AG10803 (cell line): Measurements from ENCODE around the gene FAM169A.

Source experiments
- DNase-seq: peaks from one replicate; pipeline ENCODE4 v3.0.0; 2010; ENCODE audit warnings: low read depth
- H3K4me3 ChIP-seq: 2 replicates; pipeline ENCODE4 v1.5.1; 2011; ENCODE audit warnings: mild to moderate bottlenecking, low read length, control low read depth
- CTCF ChIP-seq: conservative IDR thresholded peaks from 2 replicates; pipeline ENCODE4 v1.5.1; 2011; ENCODE audit warnings: mild to moderate bottlenecking, low read length, control low read depth, inconsistent platforms

FAM169A gene

GRCh38 chr5:74848553-74849025 is 17.6 kb downstream of the FAM169A start:
- TF ChIP-seq CTCF: no peak
- no peak overlapping the region for H3K4me3 ChIP-seq
- no peak for DNase-seq

GRCh38 chr5:74839229-74839628 is 27.0 kb downstream of the FAM169A start:
- no peak for TF ChIP-seq CTCF
- H3K4me3 ChIP-seq: no peak overlapping the region
- DNase-seq: no peak

GRCh38 chr5:74838262-74838661 is 27.9 kb downstream of the FAM169A start:
- H3K4me3 ChIP-seq: no peak overlapping the region
- no peak for TF ChIP-seq CTCF
- DNase-seq: no peak

GRCh38 chr5:74837115-74837514 is 29.1 kb downstream of the FAM169A start:
- no peak for DNase-seq
- no peak overlapping the region for H3K4me3 ChIP-seq
- no peak for TF ChIP-seq CTCF

- DNase-seq: no peak
- H3K4me3 ChIP-seq: no peak overlapping the region
- TF ChIP-seq CTCF: no peak
These were observed 32.5 kb downstream of the FAM169A start for GRCh38 chr5:74833537-74834266.

- H3K4me3 ChIP-seq: no peak overlapping the region
- no peak for TF ChIP-seq CTCF
- no peak for DNase-seq
These were observed 36.8 kb downstream of the FAM169A start for GRCh38 chr5:74829413-74829812.

- TF ChIP-seq CTCF: no peak
- no peak for DNase-seq
- H3K4me3 ChIP-seq: no peak overlapping the region
These were observed 43.9 kb downstream of the FAM169A start for GRCh38 chr5:74822288-74822687.
